PC-3 (cell line): ENCODE measurements around the gene ZEB1. TPM values are rescaled to one million over a fixed set of nuclear protein-coding genes. Genes with fewer than 3 reads are reported as not detected.
"Not testable (repeated sequence)": the region's sequence is repeated elsewhere in the genome, so short reads cannot be mapped to it uniquely, and the experiment has no call there.

Source experiments
- ATAC-seq: fragments of 200-7000 bp; cut with Tn5 transposase; 2 replicates; pipeline ENCODE4 v1.9.1; 2020; ENCODE audit warnings: mild to moderate bottlenecking, moderate library complexity
- BruUV-seq: library from RNA; stranded (reverse); fragments of 400-500 nt; replicated peaks from 2 replicates; lab custom pipeline; 2021; lab: Mats Ljungman, UMichigan
- CTCF ChIA-PET: fragments of 300-600 bp; sonication (Branson Sonifier 250); formaldehyde crosslinking; loops from one replicate; lab custom pipeline; 2022; ENCODE audit warnings: antibody characterized with exemption; lab: Charles Lee
- POLR2A ChIA-PET: fragments of 300-600 bp; sonication (Branson Sonifier 250); formaldehyde crosslinking; loops from one replicate; lab custom pipeline; 2022; ENCODE audit warnings: antibody characterized with exemption; ENCODE audit not compliant: unreplicated experiment; lab: Charles Lee
- DNase-seq: peaks from one replicate; pipeline ENCODE4 v3.0.0-alpha.2; 2015
- H2AFZ ChIP-seq: fragments of 300-600 bp; sonication (generic); 2 replicates; pipeline ENCODE4 v1.6.0; 2016; ENCODE audit warnings: antibody characterized with exemption, low read length
- H3F3A ChIP-seq: fragments of 300-600 bp; sonication (generic); one replicate; pipeline ENCODE4 v1.6.0; 2017; ENCODE audit warnings: antibody characterized with exemption, low read length, control low read depth, mild to moderate bottlenecking; ENCODE audit not compliant: unreplicated experiment
- H3K27ac ChIP-seq: fragments of 300-600 bp; sonication (generic); 2 replicates; pipeline ENCODE4 v1.5.1; 2016; ENCODE audit warnings: mild to moderate bottlenecking, low read length
- H3K27me3 ChIP-seq: fragments of 300-600 bp; sonication (generic); 2 replicates; pipeline ENCODE4 v1.6.1; 2016; ENCODE audit warnings: low read length, mixed read lengths
- H3K36me3 ChIP-seq: fragments of 300-600 bp; sonication (generic); 2 replicates; pipeline ENCODE4 v1.6.1; 2016; ENCODE audit warnings: low read depth, mixed run types, low read length, mixed read lengths
- H3K4me1 ChIP-seq: fragments of 300-600 bp; sonication (generic); 2 replicates; pipeline ENCODE4 v1.5.1; 2016; ENCODE audit warnings: low read length; ENCODE audit not compliant: insufficient read depth
- H3K4me2 ChIP-seq: fragments of 300-600 bp; sonication (generic); 2 replicates; pipeline ENCODE4 v1.6.0; 2016; ENCODE audit warnings: low read length
- H3K4me3 ChIP-seq: fragments of 300-600 bp; sonication (generic); 2 replicates; pipeline ENCODE4 v1.5.1; 2016; ENCODE audit warnings: mild to moderate bottlenecking, low read length, mixed read lengths
- H3K79me2 ChIP-seq: fragments of 300-600 bp; sonication (generic); 2 replicates; pipeline ENCODE4 v1.6.1; 2017; ENCODE audit warnings: low read length, mixed read lengths
- H3K9ac ChIP-seq: fragments of 300-600 bp; sonication (generic); 2 replicates; pipeline ENCODE4 v1.6.0; 2016; ENCODE audit warnings: mild to moderate bottlenecking, low read length
- H3K9me2 ChIP-seq: fragments of 300-600 bp; sonication (generic); replicated peaks from 2 replicates; pipeline ENCODE4 v1.6.1; 2016; ENCODE audit warnings: mixed run types, low read length, mixed read lengths
- H3K9me3 ChIP-seq: fragments of 300-600 bp; sonication (generic); 2 replicates; pipeline ENCODE4 v1.6.1; 2016; ENCODE audit warnings: low read length, mixed read lengths
- H4K20me1 ChIP-seq: fragments of 300-600 bp; sonication (generic); 2 replicates; pipeline ENCODE4 v1.6.1; 2016; ENCODE audit warnings: low read length, mixed read lengths
- EZH2 ChIP-seq: fragments of 300-600 bp; sonication (generic); IDR thresholded peaks from one replicate; pipeline ENCODE4 v1.6.1; 2017; ENCODE audit warnings: antibody characterized with exemption, mild to moderate bottlenecking, low read length; ENCODE audit not compliant: unreplicated experiment
- EZH2phosphoT487 ChIP-seq: fragments of 300-600 bp; sonication (generic); IDR thresholded peaks from 2 replicates; pipeline ENCODE4 v1.6.1; 2018; ENCODE audit warnings: mild to moderate bottlenecking, antibody characterized with exemption, low read length, borderline replicate concordance
- intact Hi-C: fragments of 100-400 bp; cut with micrococcal nuclease; formaldehyde crosslinking; loops from 2 replicates; pipeline ENCODE4 v1.9.0; 2023
- total RNA-seq: library from RNA; depleted of rRNA; stranded (reverse); fragments of >200 nt; gene quantifications from 2 replicates; pipeline ENCODE4 v1.2.3, GENCODE V29; 2014
- TF ChIP-seq, protein P1 (sequence below): fragments of 300-600 bp; sonication (generic); conservative IDR thresholded peaks from 2 replicates; pipeline ENCODE4 v1.5.1; 2017; ENCODE audit warnings: antibody characterized with exemption, low read depth, mild to moderate bottlenecking, low read length

The ZEB1 gene
- total RNA-seq, 1 experiment from 2014 or later, result 3.9 TPM

DNA sequence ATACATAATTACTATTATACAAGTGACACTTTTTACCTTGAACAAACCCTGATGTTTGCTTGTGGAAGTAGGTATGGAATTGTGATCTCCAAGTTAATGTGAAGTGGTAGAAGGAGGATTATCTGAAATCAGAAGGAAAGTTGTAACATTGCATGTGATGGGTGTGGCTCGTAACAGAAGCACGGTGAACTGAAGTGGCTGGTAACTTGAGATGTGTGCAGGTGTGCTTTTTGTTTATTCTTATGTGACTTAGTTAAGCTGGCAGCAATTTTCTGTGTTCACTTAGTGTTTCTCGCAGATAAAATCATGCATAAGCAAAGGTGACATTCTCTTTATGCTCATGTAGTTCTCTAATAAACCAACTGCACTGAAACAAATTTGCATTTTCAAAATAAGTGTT is 82.3 kb downstream of the ZEB1 start:
- Histone ChIP-seq H3K36me3 (no peaks in the 10 kb centered on the region), H3K9me3 (no peaks in the 10 kb centered on the region), H3K27ac (no peak overlapping the region), H3K4me1 (peaks cover 26% of the 10 kb centered on the region), H3K9ac (no peak overlapping the region), H3K79me2 (no peaks in the 10 kb centered on the region), H3K27me3 (no peaks in the 10 kb centered on the region), H3F3A (no peaks in the 10 kb centered on the region), H2AFZ (no peak overlapping the region), H3K4me2 (peak overlapping the region; percentile 46), H3K9me2 (no peaks in the 10 kb centered on the region), H4K20me1 (no peaks in the 10 kb centered on the region), H3K4me3 (no peak overlapping the region)
- ChIA-PET POLR2A (no interaction called here), CTCF (interaction anchor here (0.7 kb wide), 1 partner anchor 970 kb away, joined by 4 read pairs; no protein-coding TSS in a partner anchor)
- ATAC-seq, result peak; percentile 73
- peak; percentile 65 for DNase-seq
- intact Hi-C loops, result loop anchor here (5.0 kb wide), 1 partner anchor 79 kb away; no protein-coding TSS in a partner anchor
- TF ChIP-seq EZH2phosphoT487, result no peak
- no peak for TF ChIP-seq EZH2
- TF ChIP-seq, protein P1, sequence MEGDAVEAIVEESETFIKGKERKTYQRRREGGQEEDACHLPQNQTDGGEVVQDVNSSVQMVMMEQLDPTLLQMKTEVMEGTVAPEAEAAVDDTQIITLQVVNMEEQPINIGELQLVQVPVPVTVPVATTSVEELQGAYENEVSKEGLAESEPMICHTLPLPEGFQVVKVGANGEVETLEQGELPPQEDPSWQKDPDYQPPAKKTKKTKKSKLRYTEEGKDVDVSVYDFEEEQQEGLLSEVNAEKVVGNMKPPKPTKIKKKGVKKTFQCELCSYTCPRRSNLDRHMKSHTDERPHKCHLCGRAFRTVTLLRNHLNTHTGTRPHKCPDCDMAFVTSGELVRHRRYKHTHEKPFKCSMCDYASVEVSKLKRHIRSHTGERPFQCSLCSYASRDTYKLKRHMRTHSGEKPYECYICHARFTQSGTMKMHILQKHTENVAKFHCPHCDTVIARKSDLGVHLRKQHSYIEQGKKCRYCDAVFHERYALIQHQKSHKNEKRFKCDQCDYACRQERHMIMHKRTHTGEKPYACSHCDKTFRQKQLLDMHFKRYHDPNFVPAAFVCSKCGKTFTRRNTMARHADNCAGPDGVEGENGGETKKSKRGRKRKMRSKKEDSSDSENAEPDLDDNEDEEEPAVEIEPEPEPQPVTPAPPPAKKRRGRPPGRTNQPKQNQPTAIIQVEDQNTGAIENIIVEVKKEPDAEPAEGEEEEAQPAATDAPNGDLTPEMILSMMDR, result no peak
- BruUV-seq, result no TSS peak

DNA sequence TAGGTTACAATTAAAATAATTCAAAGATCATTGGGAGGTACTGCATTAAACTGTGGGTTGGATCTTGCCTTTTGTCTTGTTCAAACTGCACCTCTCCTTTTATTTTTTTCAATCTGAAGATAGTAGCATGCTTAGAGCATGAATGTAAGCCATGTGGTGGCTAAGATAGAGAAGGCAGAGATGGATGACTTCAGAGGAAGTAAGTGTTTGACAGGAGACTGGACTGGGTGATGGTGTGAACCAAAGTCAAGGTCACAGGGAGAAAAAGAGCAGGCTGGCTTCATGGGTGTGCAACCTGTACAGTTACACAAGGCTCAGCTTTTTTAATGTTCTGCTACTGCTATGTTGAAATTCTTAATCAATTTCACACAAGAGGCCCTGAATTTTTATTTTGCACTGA is 85.6 kb downstream of the ZEB1 start:
- no peaks in the 10 kb centered on the region for H3K27me3 ChIP-seq
- peaks cover 24% of the 10 kb centered on the region for H3K4me1 ChIP-seq
- H3F3A ChIP-seq, result no peaks in the 10 kb centered on the region
- H3K36me3 ChIP-seq, result no peaks in the 10 kb centered on the region
- intact Hi-C loops, result loop anchor here (5.0 kb wide), 1 partner anchor 82 kb away; no protein-coding TSS in a partner anchor
- H3K79me2 ChIP-seq, result no peaks in the 10 kb centered on the region
- no peak overlapping the region for H2AFZ ChIP-seq
- no peak overlapping the region for H3K9ac ChIP-seq
- H4K20me1 ChIP-seq, result no peaks in the 10 kb centered on the region
- H3K9me2 ChIP-seq, result no peaks in the 10 kb centered on the region
- DNase-seq (no peak), ATAC-seq (no peak)
- CTCF ChIA-PET, result no interaction called here
- POLR2A ChIA-PET, result no interaction called here
- H3K27ac ChIP-seq, result no peak overlapping the region
- no peak overlapping the region for H3K4me2 ChIP-seq
- no peak overlapping the region for H3K4me3 ChIP-seq
- TF ChIP-seq, protein P1, result no peak
- TF ChIP-seq EZH2, result no peak
- TF ChIP-seq EZH2phosphoT487, result no peak
- no peaks in the 10 kb centered on the region for H3K9me3 ChIP-seq
- no TSS peak for BruUV-seq

DNA sequence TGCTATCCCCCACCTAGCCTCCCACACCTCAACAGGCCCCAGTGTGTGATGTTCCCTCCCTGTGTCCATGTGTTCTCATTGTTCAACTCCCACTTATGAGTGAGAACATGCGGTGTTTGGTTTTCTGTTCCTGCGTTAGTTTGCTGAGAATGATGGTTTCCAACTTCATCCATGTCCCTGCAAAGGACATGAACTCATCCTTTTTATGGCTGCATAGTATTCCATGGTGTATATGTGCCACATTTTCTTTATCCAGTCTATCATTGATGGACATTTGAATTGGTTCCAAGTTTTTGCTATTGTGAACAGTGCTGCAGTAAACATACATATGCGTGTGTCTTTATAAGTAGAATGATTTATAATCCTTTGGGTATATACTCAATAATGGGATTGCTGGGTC is 86.8 kb downstream of the ZEB1 start:
- H2AFZ ChIP-seq, H3K4me2 ChIP-seq, H3K36me3 ChIP-seq, intact Hi-C loops, POLR2A ChIA-PET, ATAC-seq, H4K20me1 ChIP-seq, H3K79me2 ChIP-seq, H3K9ac ChIP-seq, H3K27ac ChIP-seq, BruUV-seq, H3K27me3 ChIP-seq, H3F3A ChIP-seq, DNase-seq, H3K4me3 ChIP-seq, H3K9me2 ChIP-seq, CTCF ChIA-PET, H3K9me3 ChIP-seq: not testable (repeated sequence)
- peaks cover 19% of the 10 kb centered on the region for H3K4me1 ChIP-seq

DNA sequence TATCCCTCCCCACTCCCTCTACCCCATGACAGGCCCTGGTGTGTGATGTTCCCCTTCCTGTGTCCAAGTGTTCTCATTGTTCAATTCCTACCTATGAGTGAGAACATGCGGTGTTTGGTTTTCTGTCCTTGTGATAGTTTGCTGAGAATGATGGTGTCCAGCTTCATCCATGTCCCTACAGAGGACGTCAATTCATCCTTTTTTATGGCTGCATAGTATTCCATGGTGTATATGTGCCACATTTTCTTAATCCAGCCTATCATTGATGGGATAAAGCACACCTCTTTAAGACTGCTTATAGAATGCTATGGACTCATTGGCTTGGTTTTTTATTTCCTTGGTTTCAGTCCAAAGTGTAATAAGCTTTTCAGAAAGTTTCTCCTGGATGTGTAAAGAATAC is 93.4 kb downstream of the ZEB1 start:
- POLR2A ChIA-PET, result interaction anchor here (0.6 kb wide), 1 partner anchor 30 kb away, joined by 4 read pairs; no protein-coding TSS in a partner anchor
- H3K9me3 ChIP-seq, BruUV-seq, H3F3A ChIP-seq, H3K9ac ChIP-seq, intact Hi-C loops, H3K4me2 ChIP-seq, H3K9me2 ChIP-seq, H4K20me1 ChIP-seq, ATAC-seq, DNase-seq, H3K4me1 ChIP-seq, H2AFZ ChIP-seq, H3K36me3 ChIP-seq, H3K4me3 ChIP-seq, H3K27me3 ChIP-seq, H3K79me2 ChIP-seq, H3K27ac ChIP-seq, CTCF ChIA-PET: not testable (repeated sequence)
